Measurements from ENCODE around the gene SMARCD1.
"Not testable (repeated sequence)": the region's sequence is repeated elsewhere in the genome, so short reads cannot be mapped to it uniquely, and the experiment has no call there.

SMARCD1 gene

DNA sequence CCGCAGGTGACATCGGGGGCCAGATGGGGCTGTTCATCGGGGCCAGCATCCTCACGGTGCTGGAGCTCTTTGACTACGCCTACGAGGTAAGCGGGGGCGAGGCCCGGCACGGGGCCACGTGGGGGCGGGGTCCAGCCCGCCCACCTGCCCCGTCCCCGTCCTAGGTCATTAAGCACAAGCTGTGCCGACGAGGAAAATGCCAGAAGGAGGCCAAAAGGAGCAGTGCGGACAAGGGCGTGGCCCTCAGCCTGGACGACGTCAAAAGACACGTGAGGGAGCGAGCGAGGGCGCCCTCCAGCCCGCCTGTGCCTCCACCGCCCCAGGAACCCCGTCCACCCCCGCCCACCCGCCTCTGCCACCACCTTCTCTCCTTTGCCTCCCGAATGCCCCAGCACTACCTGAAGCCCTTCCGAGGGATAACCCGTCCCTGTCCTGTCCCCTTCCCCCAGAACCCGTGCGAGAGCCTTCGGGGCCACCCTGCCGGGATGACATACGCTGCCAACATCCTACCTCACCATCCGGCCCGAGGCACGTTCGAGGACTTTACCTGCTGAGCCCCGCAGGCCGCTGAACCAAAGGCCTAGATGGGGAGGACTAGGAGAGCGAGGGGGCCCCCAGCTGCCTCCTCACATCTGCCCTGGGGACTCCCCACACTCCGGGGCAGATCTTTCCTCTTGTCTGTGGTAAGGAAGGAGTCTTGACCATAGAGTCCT, 3.9 kb upstream of the SMARCD1 start:
- no peak for DNase-seq

DNA sequence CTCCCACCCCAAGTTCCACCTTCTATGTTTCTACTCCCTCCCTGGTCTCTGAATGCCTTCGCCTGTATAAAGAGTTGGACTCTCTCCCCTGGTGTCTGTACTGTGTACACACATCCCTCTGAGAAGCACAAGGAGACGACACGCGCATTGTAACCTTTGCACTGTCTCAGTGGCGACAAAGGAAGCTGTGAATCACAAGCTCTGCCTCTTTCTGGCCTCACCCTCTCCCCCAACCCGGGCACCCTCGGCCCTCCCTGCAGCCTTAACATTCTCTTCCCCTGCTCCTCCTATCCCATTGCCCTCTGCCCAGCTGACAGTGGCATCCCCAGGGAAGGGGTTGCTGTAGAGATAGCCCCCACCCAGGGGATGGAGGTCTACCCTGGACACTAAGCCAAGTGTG, 2.5 kb upstream of the SMARCD1 start:
- no peak for DNase-seq

DNA sequence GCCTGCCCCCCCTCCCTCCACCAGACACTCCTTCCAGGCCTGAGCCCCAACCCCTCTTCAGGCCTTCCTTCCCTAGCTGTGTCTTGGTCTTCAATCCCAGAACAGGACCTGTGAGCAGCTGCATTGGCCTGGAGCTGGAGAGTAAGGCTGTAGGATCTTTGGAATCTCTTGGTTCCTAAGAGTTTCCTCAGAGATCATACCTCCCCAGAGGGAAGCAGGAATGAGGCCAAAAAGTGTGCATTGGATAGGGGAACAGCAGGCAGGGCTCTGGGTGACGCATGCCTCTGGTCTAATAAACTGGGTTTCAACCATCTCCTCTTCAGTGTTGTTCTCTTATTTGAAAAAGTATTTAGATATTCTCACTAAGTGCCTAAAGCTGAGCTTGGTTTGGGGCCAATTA, 1.8 kb upstream of the SMARCD1 start:
- no peak for DNase-seq

DNA sequence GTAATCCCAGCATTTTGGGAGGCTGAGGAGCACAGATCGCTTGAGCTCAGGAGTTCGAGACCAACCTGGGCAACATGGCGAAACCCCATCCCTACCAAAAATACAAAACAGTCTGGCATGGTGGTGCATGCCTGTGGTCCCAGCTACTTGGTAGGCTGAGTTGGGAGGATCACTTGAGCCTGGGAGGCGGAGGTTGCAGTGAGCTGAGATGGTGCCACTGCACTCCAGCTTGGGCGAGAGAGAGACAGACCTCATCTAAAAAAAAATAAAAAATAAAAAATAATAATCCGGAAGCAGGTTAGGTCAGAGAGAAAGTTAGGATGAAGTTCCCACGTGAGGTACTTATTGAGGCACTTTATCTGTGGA, 750 bp upstream of the SMARCD1 start:
- DNase-seq, result not testable (repeated sequence)

DNA sequence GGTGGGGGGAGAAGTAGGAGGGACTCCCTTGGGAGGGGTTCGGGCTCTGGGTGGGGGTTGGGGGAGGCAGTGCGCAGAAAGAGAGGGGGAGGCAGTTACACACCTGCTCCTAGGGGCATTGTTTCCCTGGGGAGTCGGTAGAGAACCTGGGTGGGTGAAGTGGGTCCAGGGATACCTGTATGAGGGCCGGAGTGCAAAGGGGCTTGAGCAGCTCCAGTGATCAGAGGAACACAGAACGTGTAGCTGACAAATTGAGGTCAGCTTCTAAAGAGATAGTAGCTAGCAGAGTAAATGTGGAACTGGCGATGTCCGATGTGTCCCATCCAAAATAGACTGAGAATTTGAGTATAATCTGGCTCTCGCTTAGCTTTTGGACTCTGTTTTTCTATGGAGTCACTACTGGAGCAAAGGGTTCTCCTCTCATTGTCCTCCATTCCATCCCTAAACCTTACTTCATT, 502 bp downstream of the SMARCD1 start:
- no peak for DNase-seq

DNA sequence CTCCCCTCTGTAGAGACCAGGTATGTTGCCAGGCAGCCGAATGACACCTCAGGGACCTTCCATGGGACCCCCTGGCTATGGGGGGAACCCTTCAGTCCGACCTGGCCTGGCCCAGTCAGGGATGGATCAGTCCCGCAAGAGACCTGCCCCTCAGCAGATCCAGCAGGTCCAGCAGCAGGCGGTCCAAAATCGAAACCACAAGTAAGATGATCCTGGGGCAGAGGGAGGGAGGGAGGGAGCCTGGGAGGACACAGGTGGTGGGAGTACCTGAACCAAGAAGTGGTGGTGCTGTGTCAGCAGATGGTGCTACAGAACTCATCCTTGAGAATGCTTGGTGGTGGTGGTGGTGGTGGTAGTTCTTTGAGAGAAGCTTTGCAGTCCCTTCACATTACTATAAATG, 1.0 kb downstream of the SMARCD1 start:
- DNase-seq, result no peak

DNA sequence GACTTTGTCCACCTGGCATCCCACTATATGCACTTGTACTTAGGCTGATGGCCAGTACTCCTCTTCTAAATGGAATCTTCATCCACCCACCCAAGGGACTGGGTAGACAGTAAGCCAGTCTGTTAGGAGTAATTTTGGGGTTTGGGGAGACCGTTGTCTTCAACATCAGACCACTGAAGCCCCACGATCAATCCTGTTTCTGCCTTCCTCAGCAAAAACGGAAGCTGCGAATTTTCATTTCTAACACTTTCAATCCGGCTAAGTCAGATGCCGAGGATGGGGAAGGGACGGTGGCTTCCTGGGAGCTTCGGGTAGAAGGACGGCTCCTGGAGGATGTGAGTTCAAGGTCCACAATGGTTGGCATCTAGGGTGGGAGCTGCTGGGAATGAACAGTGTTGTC, 2.0 kb downstream of the SMARCD1 start:
- DNase-seq, result no peak

DNA sequence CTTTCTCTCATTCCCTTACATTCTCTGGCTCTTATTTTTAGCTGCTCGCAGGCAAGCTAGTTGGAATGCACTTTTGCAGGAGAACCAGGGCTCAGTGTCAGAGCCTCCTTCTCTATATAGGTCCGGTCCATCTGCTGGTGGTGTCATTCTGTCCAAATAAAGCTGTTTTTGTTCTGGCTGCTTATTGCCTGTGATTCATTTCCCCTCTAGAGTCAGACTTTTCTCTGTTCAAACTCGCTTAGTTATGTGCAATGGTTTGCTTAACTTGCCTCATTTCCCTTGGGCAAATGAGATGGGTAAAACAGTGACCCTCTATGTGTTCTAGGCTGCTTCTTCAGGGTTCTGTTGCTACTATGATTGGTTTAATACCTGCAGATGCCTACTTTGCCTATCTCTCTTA, 2.9 kb downstream of the SMARCD1 start:
- DNase-seq, result no peak

DNA sequence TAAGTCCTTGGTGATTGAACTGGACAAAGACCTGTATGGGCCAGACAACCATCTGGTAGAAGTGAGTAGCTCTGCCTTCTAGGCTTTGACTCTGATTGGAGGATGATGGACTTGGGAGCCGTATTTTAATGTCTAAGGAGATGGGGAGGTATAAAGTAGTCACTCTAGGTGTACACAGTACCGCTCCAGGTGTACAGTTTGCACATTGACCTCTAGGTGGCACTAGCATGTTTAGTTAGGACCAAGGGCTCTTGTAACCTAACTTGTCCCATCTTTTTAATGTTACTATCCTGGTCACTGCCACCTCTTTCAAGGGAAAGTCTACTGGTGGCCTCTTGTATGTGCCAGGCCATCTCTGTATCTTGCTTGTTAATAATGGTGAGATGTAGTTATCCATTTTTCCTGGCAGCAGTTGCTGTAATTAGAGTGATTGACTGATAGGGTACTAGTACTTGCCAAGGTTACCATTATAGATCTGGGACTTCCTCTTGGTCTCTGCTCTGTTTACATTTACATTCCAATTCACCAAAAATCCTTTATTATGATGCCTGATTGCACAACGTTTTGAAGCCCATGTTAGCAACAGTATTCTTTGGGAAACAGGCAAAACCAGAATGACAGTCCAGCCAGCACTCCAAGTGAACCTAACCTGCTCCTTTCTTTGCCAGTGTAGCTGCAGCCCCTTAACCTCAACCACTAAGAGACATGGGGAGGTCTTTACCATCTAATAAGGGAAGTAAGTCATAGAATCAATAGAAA, 3.6 kb downstream of the SMARCD1 start:
- DNase-seq, result no peak

DNA sequence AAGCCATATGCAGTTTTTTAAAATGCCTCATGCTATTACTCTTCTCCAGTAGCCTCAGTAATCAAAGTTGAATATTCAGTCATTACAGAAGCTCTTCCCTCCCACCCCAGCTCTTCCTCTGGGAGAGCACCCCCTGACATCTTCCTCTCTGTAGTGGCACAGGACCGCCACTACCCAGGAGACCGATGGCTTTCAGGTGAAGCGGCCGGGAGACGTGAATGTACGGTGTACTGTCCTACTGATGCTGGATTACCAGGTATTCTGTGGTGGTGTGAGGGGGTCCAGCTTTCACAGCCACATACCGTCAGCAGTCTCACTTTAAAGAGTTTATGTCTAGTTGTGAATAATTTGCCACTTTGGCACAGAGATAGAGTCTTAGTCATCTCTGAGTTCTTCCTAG, 4.6 kb downstream of the SMARCD1 start:
- DNase-seq, result no peak

DNA sequence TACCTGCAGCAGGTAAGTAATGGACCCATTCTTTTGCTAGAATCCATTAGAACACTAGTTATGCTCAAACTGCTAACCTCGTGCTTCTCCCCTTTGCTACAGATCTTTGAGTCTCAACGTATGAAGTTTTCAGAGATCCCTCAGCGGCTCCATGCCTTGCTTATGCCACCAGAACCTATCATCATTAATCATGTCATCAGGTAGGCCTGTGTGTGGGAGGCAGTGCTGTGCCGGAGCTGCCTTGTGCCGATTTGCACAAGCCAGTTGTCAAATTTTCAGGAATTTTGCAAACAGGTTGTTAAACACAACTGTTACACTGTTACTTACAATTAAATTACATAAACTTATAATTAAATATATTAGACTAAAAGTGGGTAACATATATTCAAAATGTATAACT, 5.2 kb downstream of the SMARCD1 start:
- DNase-seq, result no peak

DNA sequence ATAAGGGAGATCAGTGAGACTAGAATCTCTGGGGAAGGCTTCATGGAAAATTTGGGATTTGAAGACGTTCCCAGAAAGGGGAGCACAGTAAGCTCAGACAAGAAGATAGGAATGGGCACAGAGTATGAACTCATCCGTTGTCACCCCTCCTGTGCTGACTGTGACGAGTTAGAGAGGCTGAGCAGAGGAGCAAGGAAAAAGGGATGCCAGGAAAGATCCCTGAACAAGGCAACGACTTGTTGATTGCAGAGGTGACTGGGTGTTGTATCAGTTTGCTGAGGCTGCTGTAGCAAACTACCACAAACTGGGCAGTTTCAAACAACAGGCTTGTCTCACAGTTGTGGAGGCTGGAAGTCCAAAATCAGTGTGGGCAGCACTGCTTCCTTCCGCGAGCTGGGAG, 12.8 kb downstream of the SMARCD1 start:
- DNase-seq, result no peak

DNA sequence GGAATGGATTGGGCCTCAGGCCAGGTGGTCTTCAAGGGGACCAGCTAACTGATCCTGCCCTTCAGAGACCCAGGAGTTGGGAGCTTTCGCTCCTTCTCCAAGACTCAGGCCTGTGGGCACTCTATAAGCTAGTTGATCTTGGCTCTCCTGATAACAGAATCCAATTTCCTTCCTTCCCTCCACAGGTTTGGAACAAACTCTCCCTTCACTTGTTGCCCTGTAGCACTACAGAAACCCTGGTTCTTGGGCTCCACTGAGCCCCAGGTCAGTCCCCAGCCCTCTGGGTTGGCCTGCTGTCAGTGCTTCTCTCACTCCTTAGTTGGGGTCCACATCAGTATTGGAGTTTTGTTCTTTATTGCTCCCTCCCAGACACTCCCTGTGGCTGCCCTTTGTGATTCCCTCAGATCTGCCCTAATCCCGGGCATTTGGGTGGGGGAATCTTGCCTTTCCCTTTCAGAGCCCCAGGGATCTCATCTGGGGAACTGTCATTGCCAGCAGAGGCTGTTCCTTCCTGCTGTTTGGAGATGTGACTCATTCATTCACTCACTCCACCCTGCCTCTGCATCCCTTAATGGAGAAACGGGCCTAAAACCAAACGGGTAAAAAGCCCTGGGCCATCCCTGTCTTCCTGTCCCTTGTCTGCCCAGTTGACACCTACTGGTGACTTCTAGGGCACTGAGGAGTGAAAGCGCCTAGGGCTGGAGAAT, 14.3 kb downstream of the SMARCD1 start:
- no peak for DNase-seq

DNA sequence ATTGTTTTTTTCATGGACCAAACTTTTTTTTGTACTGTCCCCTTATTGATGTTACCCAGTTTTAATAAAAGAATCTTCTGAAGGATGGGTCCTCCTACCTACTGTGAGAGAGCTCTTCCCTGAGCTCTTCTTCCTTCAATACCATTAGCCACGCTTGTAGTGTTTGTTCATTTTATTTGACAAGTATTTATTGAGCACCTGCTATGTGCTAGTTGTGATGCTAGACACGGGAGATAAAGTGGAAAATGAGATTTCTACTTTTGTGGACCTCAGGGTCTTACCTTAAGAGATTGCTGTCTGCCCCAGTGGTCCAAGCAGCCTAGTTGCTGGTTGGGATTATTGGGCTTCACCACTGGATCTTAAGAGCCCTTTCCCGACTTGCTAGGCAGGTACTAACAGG, 15.4 kb downstream of the SMARCD1 start:
- no peak for DNase-seq

DNA sequence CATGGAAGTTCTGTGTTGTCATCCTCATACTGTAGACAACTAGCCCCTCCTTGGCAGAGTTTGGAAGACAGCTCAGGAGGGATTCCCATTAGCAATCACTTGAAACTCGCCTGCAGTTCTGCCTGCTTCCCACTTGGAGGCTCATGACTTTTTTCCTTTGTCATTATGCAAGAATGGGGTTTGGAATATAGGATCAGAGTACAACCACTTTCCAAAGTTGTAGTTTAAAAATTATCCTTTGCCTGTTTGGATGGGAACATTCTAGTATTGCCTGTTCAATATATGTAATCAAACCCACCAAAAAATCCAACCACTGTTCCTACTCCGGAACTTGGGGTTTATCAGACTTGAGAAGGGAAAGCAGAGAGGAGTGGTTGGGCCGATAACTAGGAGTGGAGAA, 16.5 kb downstream of the SMARCD1 start:
- no peak for DNase-seq

DNA sequence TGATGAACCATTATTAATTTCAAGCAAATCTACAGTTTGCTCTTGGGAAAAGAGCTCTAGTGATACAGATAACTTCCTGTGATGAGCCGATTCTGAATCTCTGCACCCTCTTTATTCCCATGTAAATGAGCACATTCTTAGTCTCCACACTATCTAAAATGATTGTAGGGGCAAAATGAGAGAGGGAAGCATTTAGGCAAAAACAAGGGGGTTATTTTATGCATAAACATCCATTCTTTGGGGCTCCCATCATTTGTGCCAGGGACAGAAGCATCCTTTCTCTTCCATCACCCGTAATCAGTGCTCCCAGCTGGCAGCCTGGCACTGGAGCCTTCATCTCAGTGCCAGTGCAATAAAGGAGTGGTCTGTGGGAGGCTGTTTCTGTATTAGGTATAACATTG, 17.0 kb downstream of the SMARCD1 start:
- no peak for DNase-seq

DNA sequence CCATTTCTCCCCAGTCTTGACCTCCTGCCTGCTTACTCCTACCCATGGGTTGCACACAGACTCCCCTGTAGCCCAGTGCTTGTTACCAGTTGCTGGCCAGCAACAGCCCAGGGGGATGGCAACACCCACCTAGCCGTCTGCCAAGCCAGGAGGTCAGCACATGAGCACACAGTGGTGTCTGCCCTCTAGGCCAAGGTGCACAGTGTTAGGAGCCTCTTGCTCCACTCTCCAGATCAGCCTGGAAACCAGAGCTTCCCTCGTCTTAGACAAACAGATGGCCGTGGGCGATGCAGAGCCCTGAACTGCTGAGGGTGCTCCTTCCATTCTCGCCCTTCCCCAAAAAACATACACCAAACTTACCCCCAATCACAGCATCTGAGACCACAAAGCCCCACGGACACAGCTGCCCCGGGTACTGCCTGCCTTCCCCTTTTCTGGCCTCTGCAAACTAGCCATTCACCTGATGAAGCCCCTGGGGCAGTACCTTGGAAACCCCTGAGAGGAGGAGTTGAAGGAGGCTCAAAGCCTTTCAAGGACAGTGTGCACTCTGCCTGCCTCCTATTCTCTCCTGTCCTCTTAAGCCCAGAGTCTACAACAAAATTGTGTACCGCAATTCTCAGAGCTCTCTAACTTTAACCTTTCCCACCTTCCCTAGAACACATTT, 17.6 kb downstream of the SMARCD1 start:
- DNase-seq, result no peak

DNA sequence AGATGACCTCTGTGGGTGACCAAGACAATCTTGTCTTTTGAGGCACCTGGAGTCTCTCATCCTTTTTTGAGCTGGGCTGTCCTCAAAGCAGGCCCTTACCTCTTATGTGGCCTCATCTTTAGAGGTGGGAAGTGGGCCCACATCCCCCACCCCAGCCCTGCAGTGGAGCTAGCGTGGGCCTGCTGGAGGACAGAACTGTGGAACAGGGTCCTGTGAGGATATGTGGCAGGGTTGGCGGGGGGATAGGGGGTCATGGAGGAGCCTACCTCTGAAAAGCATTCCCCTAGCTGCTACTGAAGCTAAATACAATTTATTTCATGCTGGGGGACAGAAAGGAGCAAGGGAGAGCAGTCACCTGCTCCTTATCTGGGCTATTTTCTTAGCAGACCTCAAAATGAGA, 18.2 kb downstream of the SMARCD1 start:
- DNase-seq, result no peak

DNA sequence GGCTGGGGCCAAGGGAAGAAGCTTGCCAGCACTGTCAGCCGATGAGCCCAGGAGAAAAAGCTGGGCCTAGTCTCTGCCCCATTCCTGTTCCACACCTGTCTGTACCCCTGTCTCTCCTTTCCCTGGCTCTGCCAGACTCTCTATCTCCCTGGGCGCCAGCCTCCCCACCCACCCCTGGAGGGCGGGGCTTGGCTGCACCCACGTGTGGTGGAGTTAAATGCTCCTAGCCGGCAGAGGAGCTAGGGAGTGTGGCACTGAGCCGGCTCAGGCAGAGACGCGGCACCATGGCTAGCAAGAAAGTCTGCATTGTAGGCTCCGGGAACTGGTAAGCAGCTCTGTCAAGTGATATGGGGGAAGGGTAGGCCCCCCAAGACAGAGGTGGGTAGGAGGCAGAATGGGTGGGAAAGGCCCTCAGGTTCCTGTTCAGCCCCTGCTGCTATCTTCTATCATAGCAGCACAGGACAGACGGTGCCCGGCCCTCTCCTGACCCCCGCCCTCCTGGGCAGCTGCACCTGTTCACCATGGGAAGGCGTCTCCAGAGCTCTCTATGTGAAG, 18.7 kb downstream of the SMARCD1 start, which contains the start of gene GPD1:
GPD1 (plus strand) TSS at position 242 of the 555 bp plus-strand sequence; CDS start at position 285, 43 bp downstream.
- DNase-seq, result no peak

DNA sequence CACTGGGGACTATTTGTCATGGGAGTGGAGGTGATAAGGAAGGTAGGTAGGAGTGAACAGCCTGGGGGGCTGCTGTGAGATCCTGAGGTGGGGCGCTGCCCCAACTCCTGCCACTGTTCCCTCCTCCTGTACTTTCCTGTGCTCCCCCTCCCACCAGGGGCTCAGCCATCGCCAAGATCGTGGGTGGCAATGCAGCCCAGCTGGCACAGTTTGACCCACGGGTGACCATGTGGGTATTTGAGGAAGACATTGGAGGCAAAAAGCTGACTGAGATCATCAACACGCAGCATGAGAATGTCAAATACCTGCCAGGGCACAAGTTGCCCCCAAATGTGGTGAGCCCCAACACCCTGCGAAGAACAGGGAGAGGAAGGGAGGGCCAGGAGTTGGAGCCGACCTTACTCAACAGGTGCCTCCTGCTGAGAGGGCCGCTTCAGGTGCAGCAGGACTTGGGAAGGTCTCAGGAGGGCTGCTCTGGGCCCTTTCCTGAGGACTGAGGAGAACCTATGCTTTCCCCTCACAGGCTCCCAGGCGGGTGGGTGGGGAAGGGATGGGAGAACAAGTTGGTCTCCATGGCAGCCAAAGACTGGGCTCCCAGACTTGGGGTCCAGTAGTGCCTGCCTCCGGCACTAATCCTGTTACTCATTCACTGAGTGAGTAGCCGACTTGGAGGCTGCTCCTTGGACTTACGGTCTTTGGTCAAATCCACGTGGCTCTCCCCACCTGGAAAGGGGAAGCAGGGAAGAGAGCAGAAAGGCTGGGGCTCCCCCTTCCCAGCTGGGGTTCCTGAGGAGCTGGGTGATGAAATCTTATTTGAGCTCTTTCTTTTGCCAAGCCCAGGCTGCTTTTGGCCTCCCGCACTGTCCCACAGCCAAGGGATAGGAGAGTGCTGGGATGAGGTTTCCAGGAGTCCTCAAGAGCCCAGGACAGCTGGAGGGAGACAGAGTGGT, 19.6 kb downstream of the SMARCD1 start:
- DNase-seq, result no peak

DNA sequence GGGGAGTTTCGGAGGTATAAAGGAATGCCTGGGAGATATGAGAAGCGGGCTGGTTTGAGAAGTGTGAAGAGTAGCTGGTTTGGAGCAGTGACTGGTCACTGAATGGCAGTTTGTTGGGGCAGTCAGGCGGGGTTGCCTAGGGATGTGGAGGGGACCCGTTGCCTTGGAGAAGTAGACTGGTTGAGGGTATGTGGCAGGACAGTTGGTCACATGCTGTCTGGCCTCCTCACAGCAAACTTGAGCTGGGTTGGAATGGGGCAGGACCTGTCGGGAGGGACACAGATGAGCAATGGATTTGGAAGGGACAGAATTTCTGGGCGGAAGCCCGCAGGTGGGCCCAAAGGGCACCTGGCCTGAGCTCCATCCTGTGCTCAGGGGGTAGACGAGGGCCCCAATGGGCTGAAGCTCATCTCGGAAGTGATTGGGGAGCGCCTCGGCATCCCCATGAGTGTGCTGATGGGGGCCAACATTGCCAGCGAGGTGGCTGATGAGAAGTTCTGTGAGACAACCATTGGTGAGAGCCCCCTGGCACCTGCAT, 20.8 kb downstream of the SMARCD1 start:
- no peak for DNase-seq

DNA sequence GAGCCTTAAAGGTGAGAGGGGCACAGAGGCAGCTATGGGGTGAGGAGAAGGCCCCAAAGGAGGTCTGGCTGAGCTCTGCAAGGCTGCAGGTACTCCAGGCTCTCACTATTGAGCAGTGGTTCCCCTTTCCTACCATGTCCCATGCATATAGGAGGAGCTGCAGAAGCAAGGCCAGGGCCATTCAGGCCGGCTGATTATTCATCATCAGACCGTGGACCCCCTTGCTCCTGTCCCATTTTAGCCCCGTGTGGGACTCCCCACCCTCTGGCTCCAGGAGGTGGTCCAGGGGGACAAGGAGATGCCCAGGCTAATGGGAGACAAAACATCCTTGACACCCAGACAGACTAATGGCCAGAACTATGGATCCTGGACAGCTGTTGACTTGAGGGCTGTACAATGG, 21.8 kb downstream of the SMARCD1 start:
- DNase-seq, result no peak
